ENCODE measurements around the gene COL5A1.

The COL5A1 gene

GRCh38 chr9:134611046-134611445 lies 30.6 kb upstream of the COL5A1 start:
- no peak overlapping the region for H3K4me3 ChIP-seq (replicated peaks; ENCODE audit: insufficient read depth, low read length)
- no peak for DNase-seq (ENCODE audit: low read depth in 1 of 2, low spot score in 1 of 2)
- TF ChIP-seq REST (IDR thresholded peaks at IDR 0.05; ENCODE audit: insufficient replicate concordance, low read depth), result no peak

GRCh38 chr9:134612309-134612708 lies 29.3 kb upstream of the COL5A1 start:
- no peaks in the 10 kb centered on the region for H3K27me3 ChIP-seq (ENCODE audit: insufficient read depth, poor library complexity, severe bottlenecking)
- H3K4me3 ChIP-seq (replicated peaks; ENCODE audit: insufficient read depth, low read length), result no peak overlapping the region
- TF ChIP-seq SPI1 (IDR thresholded peaks at IDR 0.05; ENCODE audit: borderline replicate concordance, low read depth) (no peak), POLR2AphosphoS5 (IDR thresholded peaks at IDR 0.05; ENCODE audit: low read depth) (no peak), GABPA (IDR thresholded peaks at IDR 0.05; ENCODE audit: low read depth) (no peak), REST (IDR thresholded peaks at IDR 0.05; ENCODE audit: insufficient replicate concordance, low read depth) (no peak), CTCF (IDR thresholded peaks at IDR 0.05; ENCODE audit: insufficient read depth, low read length) (no peak)
- no peak for DNase-seq (ENCODE audit: low read depth in 1 of 2, low spot score in 1 of 2)
- H3K27ac ChIP-seq (replicated peaks), result no peak overlapping the region

More at GRCh38 chr9:134611046-134611445, 30.6 kb upstream of the COL5A1 start:
- Histone ChIP-seq H3K27ac (replicated peaks) (no peak overlapping the region), H3K27me3 (ENCODE audit: insufficient read depth, poor library complexity, severe bottlenecking) (no peaks in the 10 kb centered on the region)

GRCh38 chr9:134612715-134613114 lies 28.9 kb upstream of the COL5A1 start:
- H3K27me3 ChIP-seq (ENCODE audit: insufficient read depth, poor library complexity, severe bottlenecking), result no peaks in the 10 kb centered on the region
- no peak overlapping the region for H3K4me3 ChIP-seq (replicated peaks; ENCODE audit: insufficient read depth, low read length)
- DNase-seq (ENCODE audit: low read depth in 1 of 2, low spot score in 1 of 2), result no peak
- no peak overlapping the region for H3K27ac ChIP-seq (replicated peaks)
- TF ChIP-seq GABPA (IDR thresholded peaks at IDR 0.05; ENCODE audit: low read depth) (no peak), REST (IDR thresholded peaks at IDR 0.05; ENCODE audit: insufficient replicate concordance, low read depth) (no peak), POLR2AphosphoS5 (IDR thresholded peaks at IDR 0.05; ENCODE audit: low read depth) (no peak), SPI1 (IDR thresholded peaks at IDR 0.05; ENCODE audit: borderline replicate concordance, low read depth) (no peak), CTCF (IDR thresholded peaks at IDR 0.05; ENCODE audit: insufficient read depth, low read length) (no peak)

- Histone ChIP-seq H3K27me3 (ENCODE audit: insufficient read depth, poor library complexity, severe bottlenecking) (no peaks in the 10 kb centered on the region), H3K4me3 (replicated peaks; ENCODE audit: insufficient read depth, low read length) (no peak overlapping the region), H3K27ac (replicated peaks) (no peak overlapping the region)
- TF ChIP-seq GABPA (IDR thresholded peaks at IDR 0.05; ENCODE audit: low read depth) (no peak), REST (IDR thresholded peaks at IDR 0.05; ENCODE audit: insufficient replicate concordance, low read depth) (no peak), CTCF (IDR thresholded peaks at IDR 0.05; ENCODE audit: insufficient read depth, low read length) (no peak), POLR2AphosphoS5 (IDR thresholded peaks at IDR 0.05; ENCODE audit: low read depth) (no peak), SPI1 (IDR thresholded peaks at IDR 0.05; ENCODE audit: borderline replicate concordance, low read depth) (no peak)
- no peak for DNase-seq (ENCODE audit: low read depth in 1 of 2, low spot score in 1 of 2)
These were observed 27.3 kb upstream of the COL5A1 start for GRCh38 chr9:134614256-134614655.

Measured in HL-60 (cell line).